ENCODE results near the gene GALNT2.

Gene GALNT2

GRCh38 chr1:230188826-230189225, 121.8 kb downstream of the GALNT2 start:
- DNase-seq = no peak

DNA sequence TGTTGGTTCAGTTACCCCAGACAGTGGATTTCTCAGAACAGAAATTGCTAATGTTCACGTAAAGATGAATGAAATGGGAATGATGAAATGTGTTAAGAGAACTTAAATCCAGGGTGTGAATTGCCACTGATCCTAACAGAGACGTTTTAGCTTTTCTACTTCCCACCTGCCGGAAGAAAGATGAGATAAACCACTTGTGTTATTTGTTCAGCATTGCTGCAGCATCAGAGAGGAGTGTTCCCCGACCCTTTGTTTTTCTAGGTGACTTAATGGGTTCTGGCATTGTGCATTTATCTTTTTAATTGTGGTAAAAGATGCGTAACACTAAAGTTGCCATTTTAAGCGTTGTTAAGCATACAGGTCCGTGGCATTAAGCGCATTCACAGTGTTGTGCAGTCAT, 122.3 kb downstream of the GALNT2 start:
- no peak for DNase-seq

GRCh38 chr1:230189824-230190223, 122.8 kb downstream of the GALNT2 start:
- DNase-seq = no peak

GRCh38 chr1:230191079-230191804, 124.2 kb downstream of the GALNT2 start:
- DNase-seq = peak; percentile 58

DNA sequence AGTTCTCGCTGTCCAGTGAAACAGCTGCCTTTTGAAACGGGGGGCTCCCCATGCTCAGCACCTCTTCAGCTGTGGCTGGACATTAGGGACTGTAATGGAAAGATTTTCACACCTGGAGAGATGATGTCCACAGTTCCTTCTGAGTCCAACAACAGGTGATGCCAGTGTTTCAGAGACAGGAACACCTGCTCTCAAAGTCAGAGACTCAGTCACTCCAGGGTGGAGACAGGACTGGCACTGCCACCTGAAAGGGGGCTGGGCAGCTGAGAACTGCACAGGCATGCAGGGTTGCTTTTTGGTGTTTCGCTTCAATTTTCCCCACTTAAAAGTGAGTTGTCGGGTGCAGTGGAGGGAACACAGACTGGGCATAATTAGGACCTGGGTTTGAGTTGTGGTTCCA, 124.8 kb downstream of the GALNT2 start:
- DNase-seq = no peak

GRCh38 chr1:230194525-230194924, 127.5 kb downstream of the GALNT2 start:
- no peak for DNase-seq

DNA sequence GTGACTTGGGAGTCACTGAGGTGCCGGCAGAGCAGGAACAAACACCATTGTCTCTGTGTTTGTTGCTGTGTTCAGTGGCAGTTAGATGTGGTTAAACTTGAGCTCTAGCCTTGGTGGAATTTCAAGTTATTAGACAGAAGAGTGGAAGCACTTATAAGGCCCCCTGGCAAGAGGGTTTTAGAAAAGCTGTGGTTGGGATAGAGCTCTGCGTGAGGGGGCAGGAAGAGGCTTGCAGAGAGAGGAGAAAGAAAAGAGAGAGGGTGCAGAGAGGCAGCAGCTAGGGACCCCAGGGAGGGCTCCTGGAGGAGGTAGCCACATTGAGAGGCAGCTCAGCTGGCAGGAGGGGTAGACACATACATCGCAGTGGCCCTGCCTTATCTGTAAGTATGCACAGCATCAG, 128.2 kb downstream of the GALNT2 start:
- DNase-seq = no peak

GRCh38 chr1:230196077-230196476, 129.0 kb downstream of the GALNT2 start:
- no peak for DNase-seq

DNA sequence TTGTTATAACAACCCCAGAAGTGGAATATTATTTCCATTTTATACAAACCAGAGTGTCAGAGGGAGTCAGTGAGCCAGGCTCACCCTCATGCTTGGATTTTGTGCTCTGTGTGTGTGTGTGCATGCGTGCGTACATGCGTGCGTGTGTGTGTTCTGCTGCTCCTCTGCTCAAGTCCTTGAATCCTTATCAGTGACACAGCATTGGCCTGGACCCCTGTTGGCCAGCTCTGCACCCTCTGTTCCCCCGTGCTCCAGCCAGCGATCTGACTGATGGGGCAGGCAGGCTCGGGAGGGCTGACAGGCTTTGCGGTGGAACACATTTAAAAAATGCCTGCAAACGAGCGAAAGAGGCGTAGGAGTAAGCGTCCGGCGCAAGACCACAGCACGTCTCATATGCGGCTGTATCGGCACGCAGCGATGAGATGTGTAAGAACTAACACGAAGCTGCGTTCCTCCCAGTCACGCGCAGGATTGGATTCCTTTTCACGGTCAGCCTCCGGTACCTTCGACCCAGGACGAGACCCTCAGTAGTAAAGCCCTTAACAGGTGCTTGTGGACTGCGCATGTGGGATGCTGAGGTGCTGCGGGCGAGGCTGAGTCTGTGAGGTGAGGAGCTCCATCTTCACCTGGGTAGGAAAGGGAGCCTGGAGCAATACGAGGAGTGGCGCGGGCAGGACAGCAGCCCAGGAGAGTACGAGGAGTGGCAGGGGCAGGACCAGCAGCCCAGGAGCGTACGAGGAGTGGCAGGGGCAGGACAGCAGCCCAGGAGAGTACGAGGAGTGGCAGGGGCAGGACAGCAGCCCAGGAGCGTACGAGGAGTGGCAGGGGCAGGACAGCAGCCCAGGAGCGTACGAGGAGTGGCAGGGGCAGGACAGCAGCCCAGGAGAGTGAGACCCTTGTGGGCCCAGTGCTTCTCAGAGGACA, 130.9 kb downstream of the GALNT2 start:
- DNase-seq = no peak

- DNase-seq = no peak
Measured at GRCh38 chr1:230199034-230199433, 132.0 kb downstream of the GALNT2 start.

DNA sequence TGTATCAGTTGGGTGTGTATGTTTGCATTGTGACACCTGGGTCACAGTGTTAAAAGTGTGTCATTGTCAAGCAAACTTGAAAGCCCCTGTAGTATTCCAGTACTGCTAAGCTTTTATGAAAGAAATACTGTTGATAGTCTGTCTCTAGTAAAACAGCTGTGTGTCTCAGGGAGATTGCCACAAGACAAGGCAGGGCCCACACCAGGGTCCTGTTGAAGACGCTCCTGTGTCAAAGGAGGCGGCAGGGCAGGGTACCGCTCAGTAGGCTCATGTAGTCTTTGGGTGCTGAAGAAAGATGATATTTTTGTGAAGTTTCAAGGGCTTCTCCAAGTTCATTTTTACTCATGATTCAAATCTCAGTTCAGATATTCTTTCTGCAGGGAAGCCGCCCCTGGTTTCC, 132.5 kb downstream of the GALNT2 start:
- no peak for DNase-seq

DNA sequence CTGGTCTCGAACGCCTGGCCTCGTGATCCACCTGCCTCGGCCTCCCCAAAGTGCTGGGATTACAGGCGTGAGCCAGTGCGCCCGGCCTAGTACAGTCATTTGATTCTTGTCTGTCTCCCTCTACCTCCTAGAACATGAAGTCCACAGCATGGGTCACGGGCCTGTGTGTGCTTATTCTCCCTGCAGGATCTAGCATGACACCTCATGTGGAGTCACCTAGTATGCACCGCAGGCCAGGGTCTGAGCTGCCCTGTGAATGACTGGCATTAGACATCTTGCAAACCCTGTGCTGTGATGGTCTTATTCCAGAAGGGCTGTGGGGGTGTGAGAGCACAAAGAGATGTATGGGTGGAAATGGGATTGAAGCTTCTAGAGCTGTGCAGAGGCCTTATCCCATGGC, 133.2 kb downstream of the GALNT2 start:
- DNase-seq = no peak

- DNase-seq = no peak
Measured at GRCh38 chr1:230201445-230201844, 134.4 kb downstream of the GALNT2 start.

- no peak for DNase-seq
Measured at GRCh38 chr1:230204842-230205241, 137.8 kb downstream of the GALNT2 start.

DNA sequence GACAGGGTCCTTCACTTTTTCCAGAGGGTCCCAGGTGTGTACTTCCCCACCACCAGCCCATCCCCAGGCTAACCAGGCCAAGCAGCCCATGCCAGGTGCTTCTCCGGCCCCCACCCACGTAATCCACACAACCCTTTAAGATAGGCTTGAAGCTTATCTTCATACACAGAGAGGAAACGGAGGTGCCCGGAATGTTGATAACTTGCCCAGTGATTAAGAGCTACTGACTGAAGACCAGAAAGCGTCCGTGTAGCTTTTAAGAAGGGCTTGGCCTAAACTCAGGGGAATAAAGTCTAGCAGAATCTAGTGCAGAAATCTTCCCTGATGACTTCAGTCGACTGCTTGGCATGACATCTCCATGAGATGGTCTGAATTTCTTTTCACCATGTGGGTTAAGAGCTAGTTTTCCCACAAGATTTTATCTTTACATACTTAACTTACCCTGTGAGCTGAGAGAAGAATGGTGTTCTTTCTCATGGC, 138.7 kb downstream of the GALNT2 start:
- peak; percentile 82 for DNase-seq

- DNase-seq = no peak
Measured at GRCh38 chr1:230206207-230206606, 139.2 kb downstream of the GALNT2 start.

DNA sequence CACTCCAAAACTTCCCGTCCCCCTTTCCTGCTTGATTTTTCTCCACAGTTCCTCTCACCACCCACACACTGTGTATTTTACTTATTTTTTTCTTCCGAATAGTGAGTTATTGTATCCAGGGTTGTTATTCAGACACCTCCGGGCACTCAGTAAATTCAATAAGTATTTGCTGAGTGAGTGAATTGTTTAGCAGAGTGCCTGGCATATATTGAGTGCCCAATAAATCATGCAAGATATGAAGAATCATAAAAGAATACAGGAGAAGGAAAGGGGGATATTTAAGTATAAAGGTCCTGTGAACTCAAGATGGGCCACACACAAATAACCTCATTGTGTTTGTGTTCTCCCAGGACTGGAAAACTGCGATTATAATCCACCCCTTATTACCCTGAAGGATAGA, 139.9 kb downstream of the GALNT2 start:
- DNase-seq = no peak

DNA sequence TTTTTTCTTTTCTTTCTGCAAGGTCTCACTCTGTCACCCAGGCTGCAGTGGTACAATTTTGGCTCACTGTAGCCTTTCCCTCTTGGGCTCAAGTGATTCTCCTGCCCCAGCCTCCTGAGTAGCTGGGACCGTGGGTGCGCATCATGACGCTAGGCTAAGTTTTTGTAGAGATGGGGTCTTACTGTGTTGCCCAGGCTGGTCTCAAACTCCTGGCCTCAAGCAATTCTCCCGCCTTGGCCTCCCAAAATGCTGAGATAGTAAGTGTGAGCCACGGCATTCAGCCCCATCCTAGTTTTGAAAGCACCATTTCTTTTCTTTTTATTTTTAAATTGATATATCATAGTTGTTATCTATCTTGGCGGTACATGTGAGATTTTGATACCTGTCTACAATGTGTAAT, 140.6 kb downstream of the GALNT2 start:
- DNase-seq = no peak

GRCh38 chr1:230208619-230209261, 141.7 kb downstream of the GALNT2 start:
- DNase-seq = no peak

DNA sequence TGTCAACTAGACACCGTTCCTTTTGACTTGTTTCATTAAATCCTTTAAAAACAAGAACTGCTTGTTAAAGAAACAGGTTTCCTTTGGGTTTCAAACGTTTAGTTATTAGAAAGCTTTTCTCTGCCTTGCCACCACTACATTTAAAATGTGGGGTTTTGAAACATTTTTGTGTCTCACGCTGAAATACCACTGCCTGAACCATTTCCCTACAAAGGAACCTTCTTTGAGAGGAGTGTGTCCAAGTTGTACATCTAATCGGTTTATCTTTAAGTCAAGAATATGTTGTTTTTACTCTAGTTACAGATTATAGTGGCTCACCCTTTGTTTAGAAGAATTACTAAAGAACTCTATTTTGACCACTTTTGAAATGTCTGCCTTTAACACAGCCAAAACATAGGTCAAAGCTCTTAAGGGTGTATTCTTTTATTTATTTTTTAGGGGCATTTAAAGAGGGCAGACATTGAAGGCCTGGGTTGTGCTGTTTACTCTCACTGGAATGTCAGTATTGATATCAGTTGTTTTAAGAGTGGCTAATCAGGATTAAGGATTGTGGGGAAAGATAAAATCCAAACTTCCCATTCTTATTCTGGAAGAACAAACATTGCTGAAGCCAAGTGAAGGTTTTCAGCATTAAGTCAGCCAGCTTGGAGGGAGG, 143.4 kb downstream of the GALNT2 start:
- DNase-seq = peak; percentile 63

GRCh38 chr1:230210981-230211336, 143.9 kb downstream of the GALNT2 start:
- DNase-seq = no peak

DNA sequence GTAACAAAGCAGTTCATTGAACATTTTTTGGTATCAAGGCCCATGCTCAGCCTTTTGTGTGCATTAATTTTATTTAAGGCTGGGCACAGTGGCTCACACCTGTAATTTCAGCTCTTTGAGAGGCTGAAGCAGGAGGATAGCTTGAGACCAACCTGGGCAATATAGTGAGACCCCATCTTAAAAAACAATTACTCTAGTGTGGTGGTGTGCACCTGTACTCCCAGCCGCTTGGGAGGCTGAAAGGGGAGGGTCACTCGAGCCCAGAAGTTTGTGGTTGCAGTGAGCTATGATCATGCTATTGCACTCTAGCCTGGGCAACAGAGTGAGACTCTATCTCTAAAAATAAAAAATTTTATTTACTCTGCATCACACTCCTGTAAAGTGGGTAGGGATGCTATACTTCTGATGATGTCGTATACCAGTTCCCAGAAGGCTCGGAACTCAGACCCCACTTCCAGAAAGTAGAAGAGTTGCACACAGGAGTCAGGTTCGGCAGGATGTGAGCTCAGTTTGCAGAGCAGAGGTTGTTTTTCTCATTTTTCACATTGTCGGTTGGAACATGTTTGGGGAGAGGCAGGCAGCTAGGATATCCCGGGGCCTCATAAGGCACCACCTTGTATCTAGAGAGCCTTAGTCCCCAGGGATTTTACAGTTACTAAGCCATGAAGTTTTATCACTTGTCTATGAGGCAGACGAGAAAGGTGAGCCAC, 144.6 kb downstream of the GALNT2 start:
- no peak for DNase-seq

Measured in fibroblast of skin of back (primary cell).